SJSA1 (cell line): ENCODE data around the gene REG3G. TPM values are rescaled to one million over a fixed set of nuclear protein-coding genes. Genes with fewer than 3 reads are reported as not detected.
"Not testable (repeated sequence)": the region's sequence is repeated elsewhere in the genome, so short reads cannot be mapped to it uniquely, and the experiment has no call there.

Source experiments
- DNase-seq, 2 experiments: peaks; one replicate each; pipeline ENCODE4 v3.0.0-alpha.2; 2015 to 2020; ENCODE audit warnings: low spot score in 2 of 2, low read depth in 1 of 2
- H3K27ac ChIP-seq: fragments of 250-450 bp; sonication (Bioruptor Pico); 2 replicates; pipeline ENCODE4 v1.5.1; 2020; ENCODE audit warnings: mild to moderate bottlenecking, moderate library complexity
- H3K27me3 ChIP-seq: fragments of 250-450 bp; sonication (Bioruptor Pico); replicated peaks from 2 replicates; pipeline ENCODE4 v1.5.1; 2020; ENCODE audit warnings: mild to moderate bottlenecking, moderate library complexity
- H3K36me3 ChIP-seq: fragments of 250-450 bp; sonication (Bioruptor Pico); 2 replicates; pipeline ENCODE4 v1.5.1; 2020; ENCODE audit warnings: mild to moderate bottlenecking
- H3K4me1 ChIP-seq: fragments of 250-450 bp; sonication (Bioruptor Pico); replicated peaks from 2 replicates; pipeline ENCODE4 v1.6.1; 2021; ENCODE audit warnings: mild to moderate bottlenecking
- H3K4me3 ChIP-seq: fragments of 250-450 bp; sonication (Bioruptor Pico); 2 replicates; pipeline ENCODE4 v1.5.1; 2020; ENCODE audit warnings: mild to moderate bottlenecking
- H3K9me3 ChIP-seq: fragments of 250-450 bp; sonication (Bioruptor Pico); replicated peaks from 2 replicates; pipeline ENCODE4 v1.5.1; 2020; ENCODE audit warnings: mild to moderate bottlenecking
- total RNA-seq: library from RNA; depleted of rRNA; stranded (reverse); fragments of >200 nt; shearing (Covaris generic); gene quantifications from 2 replicates; pipeline ENCODE4 v1.2.3, GENCODE V29; 2014

REG3G gene
- total RNA-seq, 1 experiment from 2014 or later, result not detected

- H3K9me3 ChIP-seq, result no peaks in the 10 kb centered on the region
- no peak overlapping the region for H3K4me3 ChIP-seq
- H3K27me3 ChIP-seq, result peaks cover 6% of the 10 kb centered on the region; the same call in 1 of the 2 replicates
- H3K36me3 ChIP-seq, result no peaks in the 10 kb centered on the region
- no peaks in the 10 kb centered on the region for H3K4me1 ChIP-seq
- DNase-seq, result no peak
- no peak overlapping the region for H3K27ac ChIP-seq
Measured at GRCh38 chr2:78994789-78995188, 30.7 kb upstream of the REG3G start.

DNA sequence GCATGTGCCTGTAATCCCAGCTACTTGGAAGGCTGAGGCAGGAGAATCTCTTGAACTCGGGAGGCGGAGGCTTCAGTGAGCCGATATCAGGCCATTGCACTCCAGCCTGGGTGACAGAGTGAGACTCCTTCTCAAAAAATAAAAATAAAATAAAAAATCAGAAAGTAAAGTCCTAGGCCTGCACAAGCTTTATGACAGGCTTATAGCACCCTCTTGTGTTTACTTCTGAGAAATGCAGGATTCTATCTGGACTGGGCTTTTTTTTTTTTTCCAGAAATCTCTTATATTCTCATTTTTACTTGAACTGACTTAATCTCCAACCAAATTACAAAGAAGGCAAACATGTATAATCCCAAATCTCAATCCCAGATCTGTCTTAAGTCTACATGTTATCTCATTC is 26.1 kb upstream of the REG3G start:
- DNase-seq, result no peak
- Histone ChIP-seq H3K27ac (no peak overlapping the region), H3K36me3 (no peaks in the 10 kb centered on the region), H3K4me1 (no peaks in the 10 kb centered on the region), H3K27me3 (no peaks in the 10 kb centered on the region), H3K9me3 (no peaks in the 10 kb centered on the region), H3K4me3 (no peak overlapping the region)

GRCh38 chr2:79000008-79000576 is 25.4 kb upstream of the REG3G start:
- Histone ChIP-seq H3K27ac (no peak overlapping the region), H3K4me1 (no peaks in the 10 kb centered on the region), H3K9me3 (no peaks in the 10 kb centered on the region), H3K36me3 (no peaks in the 10 kb centered on the region), H3K4me3 (no peak overlapping the region), H3K27me3 (no peaks in the 10 kb centered on the region)
- no peak for DNase-seq

DNA sequence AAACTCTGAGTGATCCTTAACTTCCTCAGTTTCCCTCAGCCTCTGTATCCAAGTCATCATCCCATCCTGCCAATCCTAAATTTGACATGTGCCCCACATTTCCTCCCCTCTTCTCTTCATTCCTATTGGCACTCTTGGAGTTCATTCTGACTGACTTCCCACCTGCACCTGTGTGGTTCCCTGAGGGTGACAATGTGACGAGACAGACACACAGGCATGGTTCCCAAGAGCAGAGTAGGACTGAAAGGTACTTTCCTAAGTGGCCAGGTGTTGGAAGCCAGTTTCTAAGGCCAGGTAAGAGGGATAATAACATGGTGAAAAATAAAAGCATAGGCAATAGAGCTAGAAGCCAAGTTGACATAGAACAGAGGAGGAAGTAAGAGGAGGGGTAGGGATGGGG is 24.2 kb upstream of the REG3G start:
- DNase-seq, result no peak
- no peaks in the 10 kb centered on the region for H3K27me3 ChIP-seq
- no peaks in the 10 kb centered on the region for H3K36me3 ChIP-seq

GRCh38 chr2:79004680-79005079 is 20.8 kb upstream of the REG3G start:
- H3K4me1 ChIP-seq, result no peaks in the 10 kb centered on the region
- H3K36me3 ChIP-seq, result no peaks in the 10 kb centered on the region
- no peak overlapping the region for H3K4me3 ChIP-seq
- no peaks in the 10 kb centered on the region for H3K27me3 ChIP-seq
- H3K9me3 ChIP-seq, result no peaks in the 10 kb centered on the region
- no peak for DNase-seq
- no peak overlapping the region for H3K27ac ChIP-seq

More for the DNA sequence above, 24.2 kb upstream of the REG3G start:
- H3K4me3 ChIP-seq, result no peak overlapping the region
- H3K27ac ChIP-seq, result no peak overlapping the region
- H3K9me3 ChIP-seq, result no peaks in the 10 kb centered on the region
- no peaks in the 10 kb centered on the region for H3K4me1 ChIP-seq

- Histone ChIP-seq H3K4me1 (no peaks in the 10 kb centered on the region), H3K4me3 (no peak overlapping the region), H3K36me3 (no peaks in the 10 kb centered on the region), H3K9me3 (no peaks in the 10 kb centered on the region), H3K27me3 (no peaks in the 10 kb centered on the region), H3K27ac (no peak overlapping the region)
- DNase-seq, result no peak
Measured at GRCh38 chr2:79005216-79005615, 20.3 kb upstream of the REG3G start.

GRCh38 chr2:79009388-79009787 is 16.1 kb upstream of the REG3G start:
- DNase-seq, result no peak
- H3K9me3 ChIP-seq, result no peaks in the 10 kb centered on the region
- H3K4me1 ChIP-seq, result no peaks in the 10 kb centered on the region

GRCh38 chr2:79011496-79011895 is 14.0 kb upstream of the REG3G start:
- H3K4me3 ChIP-seq, result no peak overlapping the region
- no peak overlapping the region for H3K27ac ChIP-seq
- H3K27me3 ChIP-seq, result no peaks in the 10 kb centered on the region
- H3K4me1 ChIP-seq, result no peaks in the 10 kb centered on the region
- no peak for DNase-seq
- H3K36me3 ChIP-seq, result no peaks in the 10 kb centered on the region
- no peaks in the 10 kb centered on the region for H3K9me3 ChIP-seq

More at GRCh38 chr2:79009388-79009787, 16.1 kb upstream of the REG3G start:
- Histone ChIP-seq H3K27me3 (no peaks in the 10 kb centered on the region), H3K4me3 (no peak overlapping the region), H3K27ac (no peak overlapping the region), H3K36me3 (no peaks in the 10 kb centered on the region)

- H3K9me3 ChIP-seq, result no peaks in the 10 kb centered on the region; the same call in 1 of the 2 replicates
- H3K27me3 ChIP-seq, result no peaks in the 10 kb centered on the region
- H3K36me3 ChIP-seq, result no peaks in the 10 kb centered on the region
- H3K4me3 ChIP-seq, result no peak overlapping the region
- H3K27ac ChIP-seq, result no peak overlapping the region
- no peaks in the 10 kb centered on the region for H3K4me1 ChIP-seq
- no peak for DNase-seq
Measured at GRCh38 chr2:79013629-79014028, 11.9 kb upstream of the REG3G start.

DNA sequence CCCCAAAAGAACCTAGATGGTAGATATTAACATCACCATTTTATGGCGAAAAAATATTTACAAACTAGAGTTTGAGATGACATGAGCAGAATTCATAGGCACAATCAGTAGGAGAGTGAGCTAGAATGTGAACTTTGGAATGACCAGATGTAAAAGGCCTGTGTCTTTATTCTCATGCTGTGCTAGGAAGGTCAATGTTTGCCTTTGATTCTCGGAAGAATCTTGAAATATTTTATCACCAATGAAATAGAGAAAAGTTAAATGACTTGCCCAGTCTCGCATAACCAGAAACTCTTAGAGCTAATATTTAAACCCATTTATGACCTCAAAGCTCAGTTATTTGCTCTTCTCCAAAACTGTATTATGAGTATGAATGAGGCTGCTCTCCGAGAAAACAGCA is 9.2 kb upstream of the REG3G start:
- DNase-seq, result no peak

DNA sequence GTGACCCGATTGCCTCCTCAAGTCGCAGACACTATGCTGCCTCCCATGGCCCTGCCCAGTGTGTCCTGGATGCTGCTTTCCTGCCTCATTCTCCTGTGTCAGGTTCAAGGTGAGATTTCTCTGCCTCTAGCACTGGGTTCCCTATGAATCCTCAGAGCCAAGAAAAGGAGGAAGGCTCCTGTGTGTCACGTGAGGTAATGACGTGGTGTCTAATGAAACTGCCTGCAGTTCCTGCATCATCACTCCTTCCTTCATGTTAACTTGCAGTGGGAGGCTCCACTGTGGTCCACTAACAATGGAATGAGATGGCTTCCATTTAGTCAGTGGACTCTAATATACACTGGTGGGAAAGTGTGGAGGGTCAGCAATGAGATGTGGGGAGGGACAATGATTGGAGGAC is 559 bp downstream of the REG3G start:
- Histone ChIP-seq H3K36me3 (no peaks in the 10 kb centered on the region), H3K9me3 (0 out of 2 replicates have a peak, but pooled peaks cover 2% of the 10 kb centered on the region), H3K4me3 (no peak overlapping the region), H3K27ac (no peak overlapping the region), H3K4me1 (no peaks in the 10 kb centered on the region), H3K27me3 (no peaks in the 10 kb centered on the region)
- no peak for DNase-seq

More for the DNA sequence above, 9.2 kb upstream of the REG3G start:
- Histone ChIP-seq H3K36me3 (no peaks in the 10 kb centered on the region), H3K27me3 (no peaks in the 10 kb centered on the region), H3K4me3 (no peak overlapping the region), H3K9me3 (no peaks in the 10 kb centered on the region; the same call in 1 of the 2 replicates), H3K4me1 (no peaks in the 10 kb centered on the region), H3K27ac (no peak overlapping the region)

- H3K4me3 ChIP-seq, result no peak overlapping the region
Measured at GRCh38 chr2:79039944-79040343, 14.4 kb downstream of the REG3G start.

DNA sequence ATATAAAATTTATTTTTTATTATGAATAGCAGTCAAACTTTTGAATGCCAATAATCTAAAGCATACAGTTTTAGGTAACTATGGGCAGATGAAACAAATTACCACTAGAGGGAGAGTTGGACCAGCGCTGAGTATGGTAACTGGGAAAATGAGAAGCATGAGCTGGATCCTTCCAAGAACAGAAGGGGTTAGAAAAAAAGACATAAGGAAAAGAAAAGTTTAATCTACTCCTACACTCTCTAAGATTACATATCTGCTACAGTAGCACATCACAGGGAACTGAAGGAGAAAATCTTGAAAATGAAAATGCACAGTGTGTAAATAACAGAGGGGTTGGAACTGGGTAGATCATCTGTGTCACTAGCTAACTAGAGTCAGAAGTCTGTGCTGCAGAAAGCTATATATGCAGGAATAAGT is 15.5 kb downstream of the REG3G start:
- H3K4me3 ChIP-seq, result no peak overlapping the region

More at GRCh38 chr2:79039944-79040343, 14.4 kb downstream of the REG3G start:
- Histone ChIP-seq H3K9me3 (no peaks in the 10 kb centered on the region; the same call in 1 of the 2 replicates), H3K4me1 (no peaks in the 10 kb centered on the region), H3K27me3 (no peaks in the 10 kb centered on the region), H3K36me3 (no peaks in the 10 kb centered on the region), H3K27ac (no peak overlapping the region)
- DNase-seq, result no peak

GRCh38 chr2:79053486-79053885 is 28.0 kb downstream of the REG3G start:
- not testable (repeated sequence) for H3K36me3 ChIP-seq, H3K4me3 ChIP-seq, H3K4me1 ChIP-seq, H3K27ac ChIP-seq, H3K27me3 ChIP-seq, DNase-seq, H3K9me3 ChIP-seq

More for the DNA sequence above, 15.5 kb downstream of the REG3G start:
- Histone ChIP-seq H3K9me3 (no peaks in the 10 kb centered on the region; the same call in 1 of the 2 replicates), H3K36me3 (no peaks in the 10 kb centered on the region), H3K27ac (no peak overlapping the region), H3K4me1 (no peaks in the 10 kb centered on the region), H3K27me3 (no peaks in the 10 kb centered on the region)
- DNase-seq, result no peak

GRCh38 chr2:79054769-79055168 is 29.3 kb downstream of the REG3G start:
- not testable (repeated sequence) for H3K4me1 ChIP-seq, H3K4me3 ChIP-seq, H3K27me3 ChIP-seq, H3K36me3 ChIP-seq, H3K9me3 ChIP-seq, DNase-seq, H3K27ac ChIP-seq
